Neural cell (in vitro differentiated cells): Measurements from ENCODE around the gene RUFY2.

Experiments used
- CTCF ChIP-seq: fragments of 450-650 bp; IDR thresholded peaks from 2 replicates; pipeline ENCODE4 v1.5.1; 2014; ENCODE audit warnings: antibody characterized with exemption, mild to moderate bottlenecking, moderate library complexity; ENCODE audit not compliant: poor library complexity, severe bottlenecking
- EP300 ChIP-seq: fragments of 450-650 bp; conservative IDR thresholded peaks from 2 replicates; pipeline ENCODE4 v1.6.1; 2014; ENCODE audit warnings: antibody characterized with exemption, mild to moderate bottlenecking, moderate library complexity; ENCODE audit not compliant: poor library complexity, severe bottlenecking
- EZH2 ChIP-seq: fragments of 200-600, 300-800 bp; shearing (Covaris generic), sonication (generic); IDR thresholded peaks from 2 replicates; pipeline ENCODE4 v1.6.1; 2014; ENCODE audit warnings: antibody characterized with exemption, low read length, borderline replicate concordance, mild to moderate bottlenecking; ENCODE audit not compliant: insufficient read depth, poor library complexity, severe bottlenecking
- POLR2AphosphoS5 ChIP-seq: IDR thresholded peaks from 2 replicates; pipeline ENCODE4 v1.6.1; 2012
- REST ChIP-seq: IDR thresholded peaks from 2 replicates; pipeline ENCODE4 v1.6.1; 2012; ENCODE audit warnings: borderline replicate concordance

- TF ChIP-seq EZH2 (no peak), CTCF (no peak), EP300 (no peak), POLR2AphosphoS5 (no peak), REST (no peak)
Observed at GRCh38 chr10:68362590-68362989, 44.5 kb downstream of the RUFY2 start.
